GM12878 (cell line): ENCODE measurements around the gene ZBTB39. TPM values are rescaled to one million over a fixed set of nuclear protein-coding genes. Genes with fewer than 3 reads are reported as not detected.

Experiments used
- ATAC-seq: fragments of 200-7000 bp; cut with Tn5 transposase; 3 replicates; pipeline ENCODE4 v1.9.1; 2020; ENCODE audit warnings: mild to moderate bottlenecking, moderate library complexity
- BruUV-seq: library from RNA; stranded (reverse); fragments of 400-500 nt; replicated peaks from 2 replicates; lab custom pipeline; 2021; lab: Mats Ljungman, UMichigan
- CTCF ChIA-PET: fragments of 300-600 bp; sonication (Branson Sonifier 250); formaldehyde crosslinking; extraction: SDS; loops from one replicate; lab custom pipeline; 2021; ENCODE audit warnings: inconsistent platforms; lab: Yijun Ruan, JAX
- POLR2A ChIA-PET: fragments of 350-600 bp; formaldehyde crosslinking; extraction: SDS; loops from one replicate; lab custom pipeline; 2021; ENCODE audit warnings: inconsistent platforms; lab: Charles Lee
- RAD21 ChIA-PET: fragments of 300-600 bp; sonication (Branson Sonifier 250); formaldehyde crosslinking; loops from one replicate; lab custom pipeline; 2023; ENCODE audit warnings: antibody characterized with exemption; ENCODE audit not compliant: unreplicated experiment; lab: Charles Lee
- SMC1A ChIA-PET: fragments of 300-600 bp; sonication (Branson Sonifier 250); formaldehyde crosslinking; loops from one replicate; lab custom pipeline; 2023; ENCODE audit not compliant: unreplicated experiment, uncharacterized antibody; lab: Charles Lee
- DNase-seq: peaks from one replicate; pipeline ENCODE4 v3.0.0-alpha.2; 2011; ENCODE audit warnings: low read depth, low spot score
- FAIRE-seq: peaks from 3 replicates; lab custom pipeline; 2011; peaks lifted over from hg19 to GRCh38; lab: Jason Lieb, UNC
- H2AFZ ChIP-seq: 2 replicates; pipeline ENCODE4 v1.6.0; 2011; ENCODE audit warnings: low read depth, low read length, control low read depth; ENCODE audit not compliant: control insufficient read depth
- H3K27ac ChIP-seq: 2 replicates; pipeline ENCODE4 v1.5.1; 2011; ENCODE audit warnings: control low read depth; ENCODE audit not compliant: control insufficient read depth, insufficient read depth
- H3K27me3 ChIP-seq, 2 experiments: replicated peaks in 1 of 2; 2 replicates each; pipeline versions ENCODE4 v1.6.0 to v1.6.1; 2011; ENCODE audit warnings: low read length in 1 of 2; ENCODE audit not compliant: control insufficient read depth in 2 of 2, insufficient read depth in 2 of 2
- H3K36me3 ChIP-seq, 2 experiments: 2 replicates each; pipeline ENCODE4 v1.5.1; 2011; ENCODE audit warnings: low read length in 1 of 2; ENCODE audit not compliant: control insufficient read depth in 2 of 2, insufficient read depth in 2 of 2
- H3K4me1 ChIP-seq: 2 replicates; pipeline ENCODE4 v1.6.1; 2011; ENCODE audit warnings: mild to moderate bottlenecking, low read length, moderate library complexity, mixed read lengths; ENCODE audit not compliant: control insufficient read depth, insufficient read depth
- H3K4me2 ChIP-seq: 2 replicates; pipeline ENCODE4 v1.6.0; 2011; ENCODE audit warnings: control low read depth; ENCODE audit not compliant: control insufficient read depth, insufficient read depth
- H3K4me3 ChIP-seq: fragments of 200-600 bp; sonication (generic); 2 replicates; pipeline ENCODE4 v1.5.1; 2016
- H3K79me2 ChIP-seq: 2 replicates; pipeline ENCODE4 v1.6.0; 2011; ENCODE audit warnings: low read length; ENCODE audit not compliant: control insufficient read depth, insufficient read depth
- H3K9ac ChIP-seq: 2 replicates; pipeline ENCODE4 v1.8.0; 2011; ENCODE audit warnings: low read length, control low read depth, mixed read lengths; ENCODE audit not compliant: control insufficient read depth, insufficient read depth
- H3K9me3 ChIP-seq: replicated peaks from 3 replicates; pipeline ENCODE4 v1.5.1; 2011; ENCODE audit warnings: mild to moderate bottlenecking, low read length; ENCODE audit not compliant: control insufficient read depth, insufficient read depth
- H4K20me1 ChIP-seq: 2 replicates; pipeline ENCODE4 v1.6.0; 2011; ENCODE audit not compliant: control insufficient read depth, insufficient read depth
- CREB1 ChIP-seq: IDR thresholded peaks from 2 replicates; pipeline ENCODE4 v1.6.1; 2012; ENCODE audit warnings: low read depth, mild to moderate bottlenecking, inconsistent platforms
- EED ChIP-seq: sonication (generic); IDR thresholded peaks from 2 replicates; pipeline ENCODE4 v1.6.1; 2016; ENCODE audit warnings: antibody characterized with exemption, low read depth
- ESRRA ChIP-seq: IDR thresholded peaks from 2 replicates; pipeline ENCODE4 v1.6.1; 2012; ENCODE audit warnings: mild to moderate bottlenecking, low read length, improper control_type of control experiment
- FOXM1 ChIP-seq: IDR thresholded peaks from 2 replicates; pipeline ENCODE4 v1.6.1; 2012; ENCODE audit warnings: low read depth, mild to moderate bottlenecking, inconsistent platforms, low read length, moderate library complexity
- HCFC1 ChIP-seq: fragments of 150-350 bp; IDR thresholded peaks from 2 replicates; pipeline ENCODE4 v1.6.1; 2014; ENCODE audit warnings: low read length
- LARP7 ChIP-seq: fragments of 450-650 bp; IDR thresholded peaks from 2 replicates; pipeline ENCODE4 v1.6.1; 2017; ENCODE audit warnings: mild to moderate bottlenecking
- NR2C2 ChIP-seq: IDR thresholded peaks from 2 replicates; pipeline ENCODE4 v1.6.1; 2011; ENCODE audit warnings: borderline replicate concordance, low read depth; ENCODE audit not compliant: control insufficient read depth, insufficient read length
- NRF1 ChIP-seq: conservative IDR thresholded peaks from 2 replicates; pipeline ENCODE4 v1.6.1; 2011; ENCODE audit warnings: mild to moderate bottlenecking, low read depth, low read length, improper control_type of control experiment
- SMAD1 ChIP-seq: fragments of 450-650 bp; IDR thresholded peaks from 2 replicates; pipeline ENCODE4 v1.6.1; 2018; ENCODE audit warnings: mild to moderate bottlenecking, low read depth; ENCODE audit not compliant: partially characterized antibody
- STAT3 ChIP-seq: IDR thresholded peaks from 2 replicates; pipeline ENCODE4 v1.6.1; 2011; ENCODE audit warnings: low read depth, low read length, improper control_type of control experiment
- SUPT20H ChIP-seq: IDR thresholded peaks from 2 replicates; pipeline ENCODE4 v1.6.1; 2011; ENCODE audit warnings: low read depth, mild to moderate bottlenecking, low read length, moderate library complexity, borderline replicate concordance; ENCODE audit not compliant: control insufficient read depth
- SUZ12 ChIP-seq: fragments of 200-600 bp; sonication (generic); IDR thresholded peaks from one replicate; pipeline ENCODE4 v1.6.1; 2018; ENCODE audit warnings: antibody characterized with exemption, mild to moderate bottlenecking; ENCODE audit not compliant: unreplicated experiment
- TCF12 ChIP-seq: IDR thresholded peaks from 2 replicates; pipeline ENCODE4 v1.6.1; 2011; ENCODE audit warnings: low read depth, mild to moderate bottlenecking, low read length
- TCF7 ChIP-seq: IDR thresholded peaks from 2 replicates; pipeline ENCODE4 v1.6.1; 2014; ENCODE audit warnings: antibody characterized with exemption, borderline replicate concordance
- ZNF24 ChIP-seq: fragments of 450-650 bp; IDR thresholded peaks from 2 replicates; pipeline ENCODE4 v1.6.1; 2017; ENCODE audit warnings: antibody characterized with exemption, mild to moderate bottlenecking
- WGBS: methylation state at CpG from one replicate; pipeline ENCODE4 v1.1.6; 2016; ENCODE audit warnings: low lambda C conversion rate; ENCODE audit not compliant: insufficient replicate concordance, insufficient coverage; ENCODE audit errors: missing lambda C conversion rate; 5-methylcytosine and 5-hydroxymethylcytosine counted together
- in situ Hi-C: fragments of 300-500 bp; cut with MboI; formaldehyde crosslinking; loops from 9 replicates; pipeline ENCODE4 v1.14.3; 2018; ENCODE audit warnings: mixed read lengths
- intact Hi-C: fragments of 100-400 bp; cut with micrococcal nuclease; formaldehyde crosslinking; loops from one replicate; pipeline ENCODE4 v1.14.2; 2022; ENCODE audit not compliant: unreplicated experiment
- polyA plus RNA-seq, 11 experiments: library from polyadenylated mRNA; depleted of rRNA in 4 of 11; unstranded in 6 of 11; stranded (reverse) in 5 of 11; fragments of >200 nt; fragmentation: Nextera tagmentation in 4 of 11; fragmentation: Illumina TruSeq in 1 of 11; extraction: Ambion mirVana in 4 of 11; extraction: Trizol in 1 of 11; gene quantifications; 1 replicate in 1 of 11; 2 replicates in 10 of 11; pipeline versions ENCODE4 v1.2.1 to v1.2.3, GENCODE V29; 2011 to 2016; ENCODE audit warnings: inconsistent platforms in 2 of 11, missing spikeins in 2 of 11, low read depth in 1 of 11
- total RNA-seq, 4 experiments: library from RNA; depleted of rRNA in 3 of 4; stranded (reverse); fragments of >200 nt in 3 of 4; fragmentation: Illumina TruSeq in 1 of 4; extraction: Trizol in 1 of 4; gene quantifications; 2 replicates each; pipeline versions ENCODE4 v1.2.1 to v1.2.3, GENCODE V29; 2013 to 2021
- TF ChIP-seq, protein P1 (sequence below): IDR thresholded peaks from 2 replicates; pipeline ENCODE4 v1.6.1; 2012; ENCODE audit warnings: improper control_type of control experiment, low read depth, low read length; ENCODE audit not compliant: insufficient replicate concordance

ZBTB39 gene
- total and polyA plus RNA-seq, 10 of the 15 experiments (the other 5 are each of a cell fraction or from before 2014, with no cell fraction given) = 0.88 to 6.8 (median 4.4) TPM

DNA sequence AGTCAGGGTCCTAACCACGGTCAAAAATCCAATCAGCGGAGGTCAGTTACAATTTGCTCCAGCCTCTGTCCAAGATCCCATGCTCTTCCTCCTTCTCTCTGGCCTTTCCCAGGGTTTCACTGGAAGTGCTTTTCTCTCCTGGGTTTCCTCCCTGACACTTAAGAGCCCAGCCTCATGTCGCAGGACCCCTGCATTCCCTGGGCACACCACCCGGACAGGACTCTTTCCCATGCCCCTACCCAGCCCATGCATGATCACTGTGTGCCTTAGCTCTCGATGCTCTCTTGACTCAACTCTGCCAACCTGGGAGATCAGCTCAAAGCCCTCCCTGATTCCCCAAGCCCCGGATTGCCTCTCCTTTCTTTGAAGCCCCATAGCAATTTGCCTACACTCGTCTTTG lies 25.4 kb upstream of the ZBTB39 start:
- DNase-seq (no peak), ATAC-seq (no peak), FAIRE-seq (no peak)
- SMC1A ChIA-PET = interaction anchor here (0.9 to 4.1 kb wide), 12 partner anchors 10 to 196 kb away, joined by 3 to 27 read pairs (median 4); partner anchors contain the start of gene STAT6
- POLR2A ChIA-PET = interaction anchor here (1.2 to 1.3 kb wide), 2 partner anchors 29 to 80 kb away, joined by 3 to 5 read pairs; no protein-coding TSS in a partner anchor
- Histone ChIP-seq H3K27ac (peak overlapping the region; percentile 25; the same call in 1 of the 2 replicates), H3K4me3 (no peak overlapping the region), H3K36me3 (no peaks in the 10 kb centered on the region), H3K9ac (peak overlapping the region; percentile 12; the same call in 1 of the 2 replicates), H2AFZ (peak overlapping the region; percentile 93), H3K27me3 (no peaks in the 10 kb centered on the region; a peak in 1 of 4 replicates), H4K20me1 (no peaks in the 10 kb centered on the region), H3K9me3 (no peaks in the 10 kb centered on the region), H3K79me2 (no peaks in the 10 kb centered on the region), H3K4me2 (peak overlapping the region; percentile 87), H3K4me1 (peaks cover 11% of the 10 kb centered on the region)
- intact Hi-C loops (no loop called here), in situ Hi-C loops (no loop called here)
- 63% methylated on average over 7 of the region's 7 CpGs for WGBS
- BruUV-seq = no TSS peak
- CTCF ChIA-PET = interaction anchor here (0.6 to 5.5 kb wide), 24 partner anchors 9 to 274 kb away, joined by 3 to 64 read pairs (median 5); partner anchors contain the start of genes STAT6 and ZBTB39
- RAD21 ChIA-PET = interaction anchor here (0.8 to 5.9 kb wide), 10 partner anchors 9 to 80 kb away, joined by 3 to 30 read pairs (median 5); partner anchors contain the start of gene STAT6
- TF ChIP-seq NR2C2 (no peak), SUZ12 (no peak), TCF7 (no peak), HCFC1 (no peak), SUPT20H (no peak), NRF1 (no peak), LARP7 (no peak), STAT3 (no peak), CREB1 (no peak), TCF12 (no peak), SMAD1 (no peak), ZNF24 (no peak), EED (no peak), ESRRA (no peak), FOXM1 (no peak)
- TF ChIP-seq, protein P1, sequence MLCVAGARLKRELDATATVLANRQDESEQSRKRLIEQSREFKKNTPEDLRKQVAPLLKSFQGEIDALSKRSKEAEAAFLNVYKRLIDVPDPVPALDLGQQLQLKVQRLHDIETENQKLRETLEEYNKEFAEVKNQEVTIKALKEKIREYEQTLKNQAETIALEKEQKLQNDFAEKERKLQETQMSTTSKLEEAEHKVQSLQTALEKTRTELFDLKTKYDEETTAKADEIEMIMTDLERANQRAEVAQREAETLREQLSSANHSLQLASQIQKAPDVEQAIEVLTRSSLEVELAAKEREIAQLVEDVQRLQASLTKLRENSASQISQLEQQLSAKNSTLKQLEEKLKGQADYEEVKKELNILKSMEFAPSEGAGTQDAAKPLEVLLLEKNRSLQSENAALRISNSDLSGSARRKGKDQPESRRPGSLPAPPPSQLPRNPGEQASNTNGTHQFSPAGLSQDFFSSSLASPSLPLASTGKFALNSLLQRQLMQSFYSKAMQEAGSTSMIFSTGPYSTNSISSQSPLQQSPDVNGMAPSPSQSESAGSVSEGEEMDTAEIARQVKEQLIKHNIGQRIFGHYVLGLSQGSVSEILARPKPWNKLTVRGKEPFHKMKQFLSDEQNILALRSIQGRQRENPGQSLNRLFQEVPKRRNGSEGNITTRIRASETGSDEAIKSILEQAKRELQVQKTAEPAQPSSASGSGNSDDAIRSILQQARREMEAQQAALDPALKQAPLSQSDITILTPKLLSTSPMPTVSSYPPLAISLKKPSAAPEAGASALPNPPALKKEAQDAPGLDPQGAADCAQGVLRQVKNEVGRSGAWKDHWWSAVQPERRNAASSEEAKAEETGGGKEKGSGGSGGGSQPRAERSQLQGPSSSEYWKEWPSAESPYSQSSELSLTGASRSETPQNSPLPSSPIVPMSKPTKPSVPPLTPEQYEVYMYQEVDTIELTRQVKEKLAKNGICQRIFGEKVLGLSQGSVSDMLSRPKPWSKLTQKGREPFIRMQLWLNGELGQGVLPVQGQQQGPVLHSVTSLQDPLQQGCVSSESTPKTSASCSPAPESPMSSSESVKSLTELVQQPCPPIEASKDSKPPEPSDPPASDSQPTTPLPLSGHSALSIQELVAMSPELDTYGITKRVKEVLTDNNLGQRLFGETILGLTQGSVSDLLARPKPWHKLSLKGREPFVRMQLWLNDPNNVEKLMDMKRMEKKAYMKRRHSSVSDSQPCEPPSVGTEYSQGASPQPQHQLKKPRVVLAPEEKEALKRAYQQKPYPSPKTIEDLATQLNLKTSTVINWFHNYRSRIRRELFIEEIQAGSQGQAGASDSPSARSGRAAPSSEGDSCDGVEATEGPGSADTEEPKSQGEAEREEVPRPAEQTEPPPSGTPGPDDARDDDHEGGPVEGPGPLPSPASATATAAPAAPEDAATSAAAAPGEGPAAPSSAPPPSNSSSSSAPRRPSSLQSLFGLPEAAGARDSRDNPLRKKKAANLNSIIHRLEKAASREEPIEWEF = no peak
